Caco-2 (cell line): Measurements from ENCODE around the gene ST8SIA5. TPM values are rescaled to one million over a fixed set of nuclear protein-coding genes. Genes with fewer than 3 reads are reported as not detected.
"Not testable (repeated sequence)": the region's sequence is repeated elsewhere in the genome, so short reads cannot be mapped to it uniquely, and the experiment has no call there.

Experiments
- Bru-seq: library from RNA; stranded (reverse); fragments of 400-500 nt; gene quantifications from one replicate; lab custom pipeline; 2021; lab: Mats Ljungman, UMichigan
- BruChase-seq, 2 experiments: library from RNA; stranded (reverse); fragments of 400-500 nt; gene quantifications; one replicate each; lab custom pipeline; 2021; lab: Mats Ljungman, UMichigan
- BruUV-seq: library from RNA; stranded (reverse); fragments of 400-500 nt; replicated peaks from 2 replicates; lab custom pipeline; 2021; lab: Mats Ljungman, UMichigan
- CTCF ChIA-PET: fragments of 300-600 bp; sonication (Branson Sonifier 250); formaldehyde crosslinking; loops from one replicate; lab custom pipeline; 2022; ENCODE audit warnings: antibody characterized with exemption; lab: Charles Lee
- POLR2A ChIA-PET: fragments of 300-600 bp; sonication (Branson Sonifier 250); formaldehyde crosslinking; loops from one replicate; lab custom pipeline; 2022; ENCODE audit warnings: antibody characterized with exemption; lab: Charles Lee
- DNase-seq, 2 experiments: peaks; one replicate each; pipeline versions ENCODE4 v3.0.0 to v3.0.0-alpha.2; 2020 to 2022
- H3K27me3 ChIP-seq: replicated peaks from 2 replicates; pipeline ENCODE4 v1.6.0; 2011; ENCODE audit warnings: low read length; ENCODE audit not compliant: control insufficient read depth, insufficient read depth
- H3K36me3 ChIP-seq: 2 replicates; pipeline ENCODE4 v1.5.1; 2011; ENCODE audit warnings: low read length; ENCODE audit not compliant: control insufficient read depth, insufficient read depth
- H3K4me1 ChIP-seq: fragments of 250-450 bp; sonication (Bioruptor Pico); 2 replicates; pipeline ENCODE4 v1.5.1; 2020; ENCODE audit warnings: mild to moderate bottlenecking
- H3K4me3 ChIP-seq: 2 replicates; pipeline ENCODE4 v1.5.1; 2011; ENCODE audit warnings: low read depth, mild to moderate bottlenecking, control low read depth, low read length
- H3K9me3 ChIP-seq: fragments of 250-450 bp; sonication (Bioruptor Pico); 2 replicates; pipeline ENCODE4 v1.5.1; 2020; ENCODE audit warnings: mild to moderate bottlenecking, moderate library complexity
- H3K27ac Mint-ChIP-seq: one replicate; pipeline ENCODE4 v1.8.0; 2022; ENCODE audit warnings: mixed read lengths; ENCODE audit not compliant: unreplicated experiment
- H3K27me3 Mint-ChIP-seq: one replicate; pipeline ENCODE4 v1.8.0; 2022; ENCODE audit warnings: mixed read lengths; ENCODE audit not compliant: insufficient read depth, unreplicated experiment
- H3K36me3 Mint-ChIP-seq: one replicate; pipeline ENCODE4 v1.8.0; 2022; ENCODE audit warnings: mild to moderate bottlenecking, mixed read lengths; ENCODE audit not compliant: insufficient read depth, unreplicated experiment
- H3K4me1 Mint-ChIP-seq: one replicate; pipeline ENCODE4 v1.8.0; 2022; ENCODE audit warnings: low read depth, mixed read lengths; ENCODE audit not compliant: unreplicated experiment
- H3K4me3 Mint-ChIP-seq: one replicate; pipeline ENCODE4 v1.8.0; 2022; ENCODE audit warnings: mild to moderate bottlenecking, moderate library complexity, mixed read lengths; ENCODE audit not compliant: unreplicated experiment
- H3K9me3 Mint-ChIP-seq: one replicate; pipeline ENCODE4 v1.8.0; 2022; ENCODE audit warnings: mixed read lengths; ENCODE audit not compliant: unreplicated experiment
- CTCF ChIP-seq, 2 experiments: fragments of 200-600 bp in 1 of 2; IDR thresholded peaks; 1 replicate in 1 of 2; 2 replicates in 1 of 2; pipeline versions ENCODE4 v1.5.1 to v1.8.0; 2011 to 2022; ENCODE audit warnings: antibody characterized with exemption in 1 of 2, control low read depth in 1 of 2, inconsistent platforms in 1 of 2, low read depth in 1 of 2, low read length in 1 of 2, mild to moderate bottlenecking in 1 of 2, moderate library complexity in 1 of 2; ENCODE audit not compliant: insufficient read depth in 1 of 2, severe bottlenecking in 1 of 2, unreplicated experiment in 1 of 2
- intact Hi-C: fragments of 100-400 bp; cut with micrococcal nuclease; formaldehyde crosslinking; loops from one replicate; pipeline ENCODE4 v1.10.0; 2022; ENCODE audit not compliant: unreplicated experiment
- long read RNA-seq: library from polyadenylated mRNA; stranded (forward); transcript quantifications from one replicate; pipeline ENCODE4 v2.0.0, GENCODE V29; 2022
- total RNA-seq: library from RNA; stranded (reverse); gene quantifications from 2 replicates; pipeline ENCODE4 v1.2.3, GENCODE V29; 2022

ST8SIA5 gene
- total RNA-seq (not detected in 2 replicates), Bru-seq, nascent RNA (percentile 9 among the genes with signal in this experiment), BruChase-seq, experiment 1, labeled RNA remaining after a 2-hour chase (percentile 23 among the genes with signal in this experiment), BruChase-seq, experiment 2, labeled RNA remaining after a 6-hour chase (percentile 25 among the genes with signal in this experiment)
- long read RNA-seq, result 0 reads

DNA sequence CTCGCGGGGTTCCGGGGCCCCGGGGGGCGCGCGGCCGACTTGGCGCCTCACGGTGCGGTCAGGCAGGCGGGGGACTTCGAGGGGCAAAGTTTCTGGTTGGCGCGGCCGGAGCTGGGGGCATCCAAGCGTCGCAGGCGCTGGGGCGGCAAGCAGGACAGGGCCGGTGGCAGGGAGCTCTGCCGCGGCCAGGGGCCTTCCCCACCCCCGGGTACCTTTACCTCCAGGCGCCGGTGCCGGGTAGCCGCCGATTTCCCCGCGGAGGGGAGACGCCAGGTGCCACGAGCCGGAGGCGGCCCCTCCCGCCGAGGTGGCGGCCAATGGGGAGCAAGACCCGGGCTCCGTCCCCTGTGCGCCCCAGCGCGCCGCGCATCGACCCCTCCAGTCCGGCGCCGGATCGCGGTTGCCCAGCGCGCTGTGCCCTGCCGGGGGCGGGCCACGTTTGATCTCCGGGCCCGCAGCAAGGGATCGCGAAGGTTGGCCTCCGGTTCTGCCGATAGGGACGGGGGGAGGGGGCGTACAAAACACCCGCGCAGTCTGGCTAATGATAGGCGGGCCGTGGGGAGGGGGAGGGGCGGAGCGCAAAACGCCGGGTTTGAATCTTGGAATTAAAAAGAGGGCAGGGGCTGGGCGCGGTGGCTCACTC is at the start of gene ST8SIA5:
Gene ST8SIA5 (minus strand): TSS at position 495 of the 643 bp plus-strand sequence. CDS start 545 bp downstream, outside the sequence.
- DNase-seq, result no peak

GRCh38 chr18:46795945-46796344 is 39.1 kb upstream of the ST8SIA5 start:
- DNase-seq, H3K4me1 Mint-ChIP-seq, H3K36me3 Mint-ChIP-seq, H3K4me3 ChIP-seq, POLR2A ChIA-PET, H3K27me3 ChIP-seq, H3K27ac Mint-ChIP-seq, H3K4me1 ChIP-seq, H3K9me3 Mint-ChIP-seq, H3K4me3 Mint-ChIP-seq, BruUV-seq, H3K27me3 Mint-ChIP-seq, H3K9me3 ChIP-seq, intact Hi-C loops, CTCF ChIA-PET, H3K36me3 ChIP-seq: not testable (repeated sequence)

More for the DNA sequence above, at the start of gene ST8SIA5:
- Histone ChIP-seq H3K9me3 (no peaks in the 10 kb centered on the region), H3K36me3 (no peaks in the 10 kb centered on the region), H3K4me1 (no peaks in the 10 kb centered on the region), H3K27me3 (no peaks in the 10 kb centered on the region), H3K4me3 (no peak within 1 kb of the TSS)
- ChIA-PET CTCF (no interaction called here), POLR2A (no interaction called here)
- Mint-ChIP-seq H3K36me3 (no peaks in the 10 kb centered on the region), H3K4me3 (no peak within 1 kb of the TSS), H3K27me3 (peaks cover 7% of the 10 kb centered on the region), H3K27ac (no peak within 1 kb of the TSS), H3K4me1 (no peaks in the 10 kb centered on the region), H3K9me3 (no peaks in the 10 kb centered on the region)
- intact Hi-C loops, result no loop called here
- no peak for TF ChIP-seq CTCF (IDR thresholded peaks at IDR 0.05; ENCODE audit: insufficient read depth in 1 of 2, low read depth in 1 of 2, low read length in 1 of 2, severe bottlenecking in 1 of 2, unreplicated experiment in 1 of 2)
- no TSS peak for BruUV-seq

GRCh38 chr18:46794607-46795006 is 37.8 kb upstream of the ST8SIA5 start:
- POLR2A ChIA-PET, result no interaction called here
- CTCF ChIA-PET, result no interaction called here
- Mint-ChIP-seq H3K27me3 (no peaks in the 10 kb centered on the region), H3K4me3 (no peak overlapping the region), H3K9me3 (no peaks in the 10 kb centered on the region), H3K4me1 (no peaks in the 10 kb centered on the region), H3K36me3 (no peaks in the 10 kb centered on the region), H3K27ac (no peak overlapping the region)
- no peaks in the 10 kb centered on the region for H3K4me1 ChIP-seq
- intact Hi-C loops, result no loop called here
- H3K27me3 ChIP-seq, result no peaks in the 10 kb centered on the region
- BruUV-seq, result no TSS peak
- H3K9me3 ChIP-seq, result no peaks in the 10 kb centered on the region
- no peak for TF ChIP-seq CTCF (IDR thresholded peaks at IDR 0.05; ENCODE audit: insufficient read depth in 1 of 2, low read depth in 1 of 2, low read length in 1 of 2, severe bottlenecking in 1 of 2, unreplicated experiment in 1 of 2)
- DNase-seq, result no peak
- H3K36me3 ChIP-seq, result no peaks in the 10 kb centered on the region
- H3K4me3 ChIP-seq, result no peak overlapping the region
